GM19463 (cell line): ENCODE measurements around the gene TRPT1.

Source experiments
- ATAC-seq: cut with Tn5 transposase; IDR thresholded peaks from one replicate; pipeline ENCODE4 v1.9.1; 2021; ENCODE audit warnings: mild to moderate bottlenecking, moderate library complexity; ENCODE audit not compliant: unreplicated experiment

Gene TRPT1

GRCh38 chr11:64181506-64182411 lies 44.2 kb downstream of the TRPT1 start:
- no peak for ATAC-seq

- no peak for ATAC-seq
Measured at GRCh38 chr11:64180891-64181290, 45.1 kb downstream of the TRPT1 start.

GRCh38 chr11:64178951-64179639 lies 46.9 kb downstream of the TRPT1 start:
- ATAC-seq: no peak

- ATAC-seq: no peak
Measured at GRCh38 chr11:64178203-64178602, 47.8 kb downstream of the TRPT1 start.

GRCh38 chr11:64176751-64177150 lies 49.2 kb downstream of the TRPT1 start:
- ATAC-seq: no peak
